ENCODE data around the gene FRMD4A. TPM values are rescaled to one million over a fixed set of nuclear protein-coding genes. Genes with fewer than 3 reads are reported as not detected.

Gene FRMD4A
- total RNA-seq, 1 experiment from 2014 or later: 7.0 TPM

DNA sequence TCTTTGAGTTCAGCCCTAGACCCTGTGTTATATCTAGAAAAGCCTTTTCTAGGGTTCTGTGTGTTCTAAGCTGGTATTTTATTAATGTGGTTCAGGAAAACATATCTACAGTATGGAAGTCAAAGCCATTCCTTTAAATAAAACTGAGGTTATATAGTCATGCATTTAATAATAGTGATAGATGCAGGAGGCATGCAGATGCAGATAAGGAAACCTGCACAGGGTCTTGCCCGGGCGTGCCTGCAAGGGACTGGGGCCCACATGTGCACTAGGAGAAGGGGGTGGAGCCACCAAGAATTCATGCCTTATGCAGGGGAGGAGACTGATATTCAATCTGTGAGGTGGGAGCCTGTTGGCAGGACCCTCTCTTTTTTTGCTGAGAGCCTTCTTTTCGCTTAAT lies 572.4 kb downstream of the FRMD4A start:
- H3K9me3 Mint-ChIP-seq (ENCODE audit: low read depth, unreplicated experiment): no peaks in the 10 kb centered on the region
- no TSS peak for BruUV-seq (replicated peaks)

DNA sequence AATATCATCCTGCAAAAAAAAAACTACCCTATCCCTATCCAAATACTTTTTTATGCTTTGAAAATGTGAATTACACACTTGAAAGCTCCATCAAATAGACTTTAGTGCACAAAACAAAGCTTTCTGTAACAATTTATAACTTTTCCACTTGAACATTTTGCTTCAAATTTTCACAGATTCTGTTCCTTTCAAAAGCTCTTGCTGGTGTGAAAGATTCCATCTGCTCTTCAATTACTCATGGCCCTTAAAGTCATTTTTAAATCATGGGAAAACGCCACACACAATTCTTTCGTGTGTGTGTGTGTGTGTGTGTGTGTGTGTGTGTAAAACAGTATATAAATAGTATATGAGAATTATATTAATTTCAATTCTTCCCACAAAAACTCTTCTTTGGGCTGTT lies 576.4 kb downstream of the FRMD4A start:
- H3K27me3 Mint-ChIP-seq (ENCODE audit: unreplicated experiment): peaks cover 12% of the 10 kb centered on the region
- no peak for DNase-seq
- no peaks in the 10 kb centered on the region for H3K36me3 Mint-ChIP-seq (ENCODE audit: insufficient read depth, unreplicated experiment)
- BruUV-seq (replicated peaks): no TSS peak
- H3K9me3 Mint-ChIP-seq (ENCODE audit: low read depth, unreplicated experiment): no peaks in the 10 kb centered on the region
- peaks cover 8% of the 10 kb centered on the region for H3K4me1 Mint-ChIP-seq (ENCODE audit: low read depth, unreplicated experiment)
- intact Hi-C loops (cut with micrococcal nuclease; ENCODE audit: unreplicated experiment): no loop called here
- CTCF ChIA-PET: interaction anchor here (0.6 kb wide), 2 partner anchors 63 to 124 kb away, joined by 3 to 4 read pairs; no protein-coding TSS in a partner anchor
- TF ChIP-seq, protein P1, sequence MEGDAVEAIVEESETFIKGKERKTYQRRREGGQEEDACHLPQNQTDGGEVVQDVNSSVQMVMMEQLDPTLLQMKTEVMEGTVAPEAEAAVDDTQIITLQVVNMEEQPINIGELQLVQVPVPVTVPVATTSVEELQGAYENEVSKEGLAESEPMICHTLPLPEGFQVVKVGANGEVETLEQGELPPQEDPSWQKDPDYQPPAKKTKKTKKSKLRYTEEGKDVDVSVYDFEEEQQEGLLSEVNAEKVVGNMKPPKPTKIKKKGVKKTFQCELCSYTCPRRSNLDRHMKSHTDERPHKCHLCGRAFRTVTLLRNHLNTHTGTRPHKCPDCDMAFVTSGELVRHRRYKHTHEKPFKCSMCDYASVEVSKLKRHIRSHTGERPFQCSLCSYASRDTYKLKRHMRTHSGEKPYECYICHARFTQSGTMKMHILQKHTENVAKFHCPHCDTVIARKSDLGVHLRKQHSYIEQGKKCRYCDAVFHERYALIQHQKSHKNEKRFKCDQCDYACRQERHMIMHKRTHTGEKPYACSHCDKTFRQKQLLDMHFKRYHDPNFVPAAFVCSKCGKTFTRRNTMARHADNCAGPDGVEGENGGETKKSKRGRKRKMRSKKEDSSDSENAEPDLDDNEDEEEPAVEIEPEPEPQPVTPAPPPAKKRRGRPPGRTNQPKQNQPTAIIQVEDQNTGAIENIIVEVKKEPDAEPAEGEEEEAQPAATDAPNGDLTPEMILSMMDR (IDR thresholded peaks at IDR 0.05; ENCODE audit: unreplicated experiment): no peak
- no peak overlapping the region for H3K4me3 Mint-ChIP-seq (ENCODE audit: low read depth, unreplicated experiment)
- no peak overlapping the region for H3K27ac Mint-ChIP-seq (ENCODE audit: unreplicated experiment)

More for the DNA sequence above, 572.4 kb downstream of the FRMD4A start:
- no peak overlapping the region for H3K27ac Mint-ChIP-seq (ENCODE audit: unreplicated experiment)
- peak; percentile 20 for DNase-seq
- H3K4me3 Mint-ChIP-seq (ENCODE audit: low read depth, unreplicated experiment): no peak overlapping the region
- intact Hi-C loops (cut with micrococcal nuclease; ENCODE audit: unreplicated experiment): no loop called here
- no peaks in the 10 kb centered on the region for H3K27me3 Mint-ChIP-seq (ENCODE audit: unreplicated experiment)
- peaks cover 8% of the 10 kb centered on the region for H3K4me1 Mint-ChIP-seq (ENCODE audit: low read depth, unreplicated experiment)
- CTCF ChIA-PET: no interaction called here
- TF ChIP-seq, protein P1 (IDR thresholded peaks at IDR 0.05; ENCODE audit: unreplicated experiment): no peak
- no peaks in the 10 kb centered on the region for H3K36me3 Mint-ChIP-seq (ENCODE audit: insufficient read depth, unreplicated experiment)

DNA sequence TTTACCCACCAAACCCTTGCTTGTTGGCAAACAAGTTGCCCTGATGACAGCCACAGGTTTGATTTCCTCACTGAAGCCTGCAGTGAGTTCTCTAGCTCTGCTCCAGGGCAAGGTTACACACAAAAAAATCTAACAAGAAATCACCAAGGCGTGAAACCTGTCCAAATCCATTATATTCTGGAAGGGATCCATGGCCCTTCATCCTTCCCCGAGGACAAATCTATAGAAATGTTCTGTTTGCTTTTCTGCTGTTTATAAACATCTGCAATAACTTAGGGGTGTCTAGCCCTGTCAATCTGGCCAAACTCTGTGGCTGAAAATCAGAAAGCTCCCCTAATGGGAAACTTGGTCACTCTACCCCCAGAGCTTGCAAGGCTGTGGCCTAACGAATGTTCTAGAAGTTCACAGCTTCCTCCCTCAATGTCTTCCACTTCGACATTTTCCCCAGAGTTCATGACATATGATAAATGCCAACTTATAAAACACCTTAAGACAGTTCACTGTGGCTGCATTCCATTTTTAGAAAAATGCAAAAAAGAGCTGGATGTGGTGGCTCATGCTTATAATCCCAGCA lies 579.4 kb downstream of the FRMD4A start:
- Mint-ChIP-seq H3K4me3 (ENCODE audit: low read depth, unreplicated experiment) (no peak overlapping the region), H3K36me3 (ENCODE audit: insufficient read depth, unreplicated experiment) (no peaks in the 10 kb centered on the region), H3K9me3 (ENCODE audit: low read depth, unreplicated experiment) (no peaks in the 10 kb centered on the region), H3K27ac (ENCODE audit: unreplicated experiment) (no peak overlapping the region), H3K4me1 (ENCODE audit: low read depth, unreplicated experiment) (no peaks in the 10 kb centered on the region), H3K27me3 (ENCODE audit: unreplicated experiment) (peaks cover 26% of the 10 kb centered on the region)
- CTCF ChIA-PET: no interaction called here
- intact Hi-C loops (cut with micrococcal nuclease; ENCODE audit: unreplicated experiment): no loop called here
- TF ChIP-seq, protein P1 (IDR thresholded peaks at IDR 0.05; ENCODE audit: unreplicated experiment): no peak
- DNase-seq: no peak
- BruUV-seq (replicated peaks): no TSS peak

DNA sequence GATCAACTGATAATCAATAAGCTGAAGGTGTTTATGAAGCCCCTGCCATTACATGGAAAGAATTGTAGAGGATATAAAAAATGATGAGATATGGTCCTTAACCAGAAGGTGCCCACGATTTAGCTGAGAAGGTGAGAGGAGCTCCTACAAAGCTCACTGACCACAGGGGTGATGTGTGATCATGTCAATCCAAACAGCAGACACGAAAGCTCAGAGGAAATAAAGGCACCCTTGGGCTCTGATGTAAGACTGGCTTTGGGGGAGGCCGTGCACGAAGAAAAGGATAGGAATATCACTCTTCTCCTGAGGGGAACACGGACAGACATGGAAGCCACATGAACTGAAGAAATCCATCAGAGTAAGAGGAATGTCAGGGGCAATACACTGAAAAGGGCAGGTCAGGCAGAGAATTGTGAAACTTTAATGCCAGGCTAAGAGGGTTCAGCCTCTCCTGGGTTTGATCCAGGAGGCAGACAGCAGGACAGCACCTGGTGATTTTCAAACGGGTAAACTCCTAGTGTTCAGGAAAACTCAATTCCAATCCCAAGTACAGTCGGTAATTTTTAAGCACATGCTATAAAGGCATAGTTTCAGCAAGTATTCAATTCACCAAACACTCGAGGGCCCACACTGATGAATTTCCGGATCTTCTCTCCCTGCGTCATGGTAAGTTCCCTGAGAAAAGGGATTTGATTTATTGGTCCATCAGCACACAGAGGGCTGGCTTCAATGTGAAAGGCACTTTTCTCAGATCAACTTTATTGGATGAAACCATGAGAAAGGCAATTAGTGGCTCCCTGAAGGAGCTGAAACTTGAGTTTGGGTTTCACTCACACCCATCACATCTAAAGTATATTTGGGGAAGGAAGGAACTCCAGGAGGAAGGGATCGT lies 580.2 kb downstream of the FRMD4A start:
- no peak overlapping the region for H3K27ac Mint-ChIP-seq (ENCODE audit: unreplicated experiment)
- no peaks in the 10 kb centered on the region for H3K9me3 Mint-ChIP-seq (ENCODE audit: low read depth, unreplicated experiment)
- BruUV-seq (replicated peaks): no TSS peak
- TF ChIP-seq, protein P1 (IDR thresholded peaks at IDR 0.05; ENCODE audit: unreplicated experiment): no peak
- H3K4me3 Mint-ChIP-seq (ENCODE audit: low read depth, unreplicated experiment): no peak overlapping the region
- intact Hi-C loops (cut with micrococcal nuclease; ENCODE audit: unreplicated experiment): no loop called here
- peaks cover 33% of the 10 kb centered on the region for H3K27me3 Mint-ChIP-seq (ENCODE audit: unreplicated experiment)
- H3K36me3 Mint-ChIP-seq (ENCODE audit: insufficient read depth, unreplicated experiment): no peaks in the 10 kb centered on the region
- CTCF ChIA-PET: no interaction called here
- no peak for DNase-seq
- H3K4me1 Mint-ChIP-seq (ENCODE audit: low read depth, unreplicated experiment): no peaks in the 10 kb centered on the region
